Measurements from ENCODE around the gene CDKAL1.
A peak's percentile ranks its signal among the peaks of the same experiment; 100 is the strongest.
"Not testable (repeated sequence)": the region's sequence is repeated elsewhere in the genome, so short reads cannot be mapped to it uniquely, and the experiment has no call there.

CDKAL1 gene

GRCh38 chr6:20918868-20919267, 384.6 kb downstream of the CDKAL1 start:
- no peak for TF ChIP-seq CTCF (IDR thresholded peaks at IDR 0.05; ENCODE audit: low read depth, low read length, missing control alignments)
- no peaks in the 10 kb centered on the region for H3K36me3 ChIP-seq (replicated peaks)
- in situ Hi-C loops (cut with HindIII; ENCODE audit: low pct_ligation_motif_present, low sequenced_read_pairs), result no loop called here
- no peak overlapping the region for H3K27ac ChIP-seq
- no peak for DNase-seq
- H3K27me3 ChIP-seq (replicated peaks), result no peaks in the 10 kb centered on the region
- no peak overlapping the region for H3K4me3 ChIP-seq (ENCODE audit: low read depth, low read length)

GRCh38 chr6:20919677-20920385, 385.6 kb downstream of the CDKAL1 start:
- Histone ChIP-seq H3K36me3 (replicated peaks) (no peaks in the 10 kb centered on the region), H3K27ac (no peak overlapping the region), H3K4me3 (ENCODE audit: low read depth, low read length) (no peak overlapping the region), H3K27me3 (replicated peaks) (no peaks in the 10 kb centered on the region)
- peak; percentile 5 for DNase-seq
- TF ChIP-seq CTCF (IDR thresholded peaks at IDR 0.05; ENCODE audit: low read depth, low read length, missing control alignments), result no peak
- in situ Hi-C loops (cut with HindIII; ENCODE audit: low pct_ligation_motif_present, low sequenced_read_pairs), result no loop called here

- Histone ChIP-seq H3K27me3 (replicated peaks) (no peaks in the 10 kb centered on the region), H3K27ac (no peak overlapping the region), H3K4me3 (ENCODE audit: low read depth, low read length) (no peak overlapping the region), H3K36me3 (replicated peaks) (no peaks in the 10 kb centered on the region)
- in situ Hi-C loops (cut with HindIII; ENCODE audit: low pct_ligation_motif_present, low sequenced_read_pairs), result no loop called here
- no peak for DNase-seq
- TF ChIP-seq CTCF (IDR thresholded peaks at IDR 0.05; ENCODE audit: low read depth, low read length, missing control alignments), result no peak
Observed at GRCh38 chr6:20921578-20921977, 387.3 kb downstream of the CDKAL1 start.

- Histone ChIP-seq H3K27me3 (replicated peaks) (no peaks in the 10 kb centered on the region), H3K36me3 (replicated peaks) (no peaks in the 10 kb centered on the region), H3K27ac (no peak overlapping the region), H3K4me3 (ENCODE audit: low read depth, low read length) (no peak overlapping the region)
- no peak for TF ChIP-seq CTCF (IDR thresholded peaks at IDR 0.05; ENCODE audit: low read depth, low read length, missing control alignments)
- in situ Hi-C loops (cut with HindIII; ENCODE audit: low pct_ligation_motif_present, low sequenced_read_pairs), result no loop called here
- DNase-seq, result no peak
Observed at GRCh38 chr6:20922743-20923142, 388.5 kb downstream of the CDKAL1 start.

GRCh38 chr6:20924094-20924493, 389.8 kb downstream of the CDKAL1 start:
- H3K4me3 ChIP-seq (ENCODE audit: low read depth, low read length); H3K36me3 ChIP-seq (replicated peaks); DNase-seq; in situ Hi-C loops (cut with HindIII; ENCODE audit: low pct_ligation_motif_present, low sequenced_read_pairs); H3K27me3 ChIP-seq (replicated peaks); H3K27ac ChIP-seq: not testable (repeated sequence)

GRCh38 chr6:20924911-20925543, 390.8 kb downstream of the CDKAL1 start:
- Histone ChIP-seq H3K27me3 (replicated peaks) (no peaks in the 10 kb centered on the region), H3K27ac (no peak overlapping the region), H3K36me3 (replicated peaks) (no peaks in the 10 kb centered on the region), H3K4me3 (ENCODE audit: low read depth, low read length) (no peak overlapping the region)
- in situ Hi-C loops (cut with HindIII; ENCODE audit: low pct_ligation_motif_present, low sequenced_read_pairs), result no loop called here
- DNase-seq, result no peak
- TF ChIP-seq CTCF (IDR thresholded peaks at IDR 0.05; ENCODE audit: low read depth, low read length, missing control alignments), result no peak

Data from brain microvascular endothelial cell (primary cell).